ENCODE measurements around the gene PCDHGC4.

Gene PCDHGC4

GRCh38 chr5:141484641-141485311 is at the start of gene PCDHGC4:
TSS of gene PCDHGC4 (plus strand) at chr5:141485030. CDS start at chr5:141485174, 144 bp downstream.
- no peak for DNase-seq (ENCODE audit: low read depth in 2 of 2)

DNA sequence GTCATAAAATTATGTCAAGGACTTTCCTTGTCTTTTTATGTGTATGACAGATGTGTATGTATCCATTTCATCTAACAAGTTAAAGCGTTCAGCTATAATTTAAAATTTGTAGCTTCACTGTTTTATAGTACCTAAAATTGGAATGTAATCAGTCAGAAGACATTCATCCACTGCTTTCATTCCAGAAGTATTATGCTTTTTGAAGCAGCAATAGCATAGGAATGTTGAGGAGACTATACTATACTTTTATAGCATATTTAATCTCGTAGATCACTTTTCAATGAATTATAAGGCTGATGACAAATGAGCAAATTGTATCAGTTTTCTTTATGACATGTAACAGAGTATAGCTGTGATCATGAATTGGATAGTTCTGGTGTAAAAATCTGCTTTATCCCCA is 47.6 kb upstream of the PCDHGC4 start:
- DNase-seq (ENCODE audit: low read depth in 2 of 2) = no peak

DNA sequence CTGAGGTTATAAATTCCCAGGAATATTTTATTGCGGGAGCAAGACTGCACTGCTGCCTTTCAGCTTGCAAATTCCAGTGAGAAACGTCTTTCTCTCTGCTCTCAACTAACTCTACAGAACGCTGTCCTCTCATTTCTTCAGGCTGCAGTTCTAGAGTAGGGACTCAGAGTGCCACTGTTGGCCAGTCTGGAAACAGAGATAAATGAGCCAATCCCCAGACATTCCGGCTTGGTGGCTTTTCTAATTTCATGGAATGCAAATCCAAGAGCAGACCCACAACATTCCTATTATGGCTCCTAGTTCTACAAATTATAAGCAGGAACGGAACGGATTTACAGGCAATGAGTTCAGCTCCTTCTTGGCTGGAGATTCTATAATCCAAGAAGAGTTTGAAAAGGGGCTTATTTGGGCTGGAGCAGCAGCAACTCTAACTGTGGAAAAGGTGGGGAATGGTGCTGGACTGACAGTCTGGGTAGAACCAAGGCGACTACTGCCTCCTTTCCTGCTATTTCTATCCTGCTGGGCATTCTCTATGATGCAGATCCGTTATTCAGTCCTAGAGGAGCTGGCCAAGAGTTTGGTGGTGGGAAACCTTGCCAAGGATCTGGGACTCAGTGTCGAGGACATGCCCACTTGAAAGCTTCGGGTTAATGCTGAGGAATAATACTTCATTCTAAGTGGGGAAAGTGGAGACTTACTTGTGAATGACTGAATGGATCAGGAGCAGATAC is 45.3 kb upstream of the PCDHGC4 start:
- DNase-seq (ENCODE audit: low read depth in 2 of 2) = no peak

DNA sequence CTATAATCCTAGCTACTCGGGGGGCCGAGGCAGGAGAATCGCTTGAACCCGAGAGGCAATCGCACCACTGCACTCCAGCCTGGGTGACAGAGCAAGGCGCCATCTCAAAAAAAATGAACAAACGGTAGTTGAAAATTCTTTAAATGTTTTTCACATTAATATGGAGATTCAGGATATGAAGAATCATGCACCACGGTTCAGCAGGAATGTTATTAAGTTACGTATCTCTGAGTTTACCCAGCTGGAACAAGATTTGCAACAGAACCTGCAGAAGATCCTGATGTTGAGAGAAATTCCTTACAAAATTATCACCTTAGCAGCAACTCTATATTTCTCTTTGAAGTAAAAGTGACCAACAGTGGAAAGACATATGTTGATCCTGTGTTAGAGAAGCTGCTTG is 44.5 kb upstream of the PCDHGC4 start:
- no peak for DNase-seq (ENCODE audit: low read depth in 2 of 2)

DNA sequence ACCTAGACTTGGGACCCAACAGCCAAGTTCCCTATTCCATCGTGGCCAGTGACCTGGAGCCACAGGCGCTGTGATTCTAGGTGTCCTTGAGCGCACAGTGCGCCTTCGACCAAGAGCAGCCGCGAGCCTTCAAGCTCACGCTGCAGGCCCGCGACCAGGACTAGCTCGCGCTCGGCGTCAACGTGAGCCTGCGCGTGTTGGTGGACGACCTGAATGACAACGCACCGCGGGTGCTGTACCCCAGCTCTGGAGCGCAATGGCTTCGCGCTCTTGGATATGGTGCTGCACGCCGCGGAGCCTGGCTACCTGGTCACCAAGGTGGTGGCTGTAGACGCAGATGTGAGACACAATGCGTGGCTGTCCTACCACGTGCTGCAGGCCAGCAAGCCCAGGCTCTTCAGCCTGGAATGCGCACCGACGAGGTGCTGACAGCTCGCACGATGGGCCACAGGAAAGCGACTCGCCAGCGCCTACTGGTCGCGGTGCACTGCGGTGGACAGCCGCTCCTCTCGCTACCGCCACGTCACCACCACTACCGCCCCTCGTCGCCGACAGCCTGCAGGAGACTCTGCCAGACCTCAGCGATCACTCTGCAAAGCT is 43.2 kb upstream of the PCDHGC4 start:
- DNase-seq (ENCODE audit: low read depth in 2 of 2) = no peak

GRCh38 chr5:141465351-141465750 is 19.5 kb upstream of the PCDHGC4 start:
- DNase-seq (ENCODE audit: low read depth in 2 of 2) = no peak

DNA sequence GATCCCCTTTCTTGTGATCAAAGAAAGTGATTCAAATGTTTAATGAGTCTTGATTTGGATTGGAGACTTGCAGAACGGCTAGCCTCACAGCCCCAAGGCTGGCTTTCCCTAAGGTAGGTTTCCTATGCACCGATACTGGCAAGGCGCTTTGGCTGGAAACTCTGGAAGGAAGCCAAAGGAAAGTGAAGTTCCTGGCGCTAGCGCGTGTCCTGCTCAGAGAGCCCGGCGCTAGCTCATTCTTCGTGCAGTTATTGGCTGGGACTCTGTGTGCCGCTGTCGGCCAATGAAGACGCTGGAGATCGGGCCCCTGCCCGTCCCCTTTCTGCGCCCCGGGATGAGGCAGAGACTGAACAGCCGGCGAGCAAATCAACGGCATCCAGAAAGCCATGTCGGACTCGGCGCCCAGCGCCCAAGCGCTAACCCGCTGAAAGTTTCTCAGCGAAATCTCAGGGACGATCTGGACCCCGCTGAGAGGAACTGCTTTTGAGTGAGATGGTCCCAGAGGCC is 9.2 kb upstream of the PCDHGC4 start, which contains the start of gene PCDHGC3:
Gene PCDHGC3, plus strand, starts transcription at position 342 of the 507 bp plus-strand sequence. Its CDS starts 151 bp downstream, at position 493.
- DNase-seq (ENCODE audit: low read depth in 2 of 2) = peak; percentile 21 to 52

DNA sequence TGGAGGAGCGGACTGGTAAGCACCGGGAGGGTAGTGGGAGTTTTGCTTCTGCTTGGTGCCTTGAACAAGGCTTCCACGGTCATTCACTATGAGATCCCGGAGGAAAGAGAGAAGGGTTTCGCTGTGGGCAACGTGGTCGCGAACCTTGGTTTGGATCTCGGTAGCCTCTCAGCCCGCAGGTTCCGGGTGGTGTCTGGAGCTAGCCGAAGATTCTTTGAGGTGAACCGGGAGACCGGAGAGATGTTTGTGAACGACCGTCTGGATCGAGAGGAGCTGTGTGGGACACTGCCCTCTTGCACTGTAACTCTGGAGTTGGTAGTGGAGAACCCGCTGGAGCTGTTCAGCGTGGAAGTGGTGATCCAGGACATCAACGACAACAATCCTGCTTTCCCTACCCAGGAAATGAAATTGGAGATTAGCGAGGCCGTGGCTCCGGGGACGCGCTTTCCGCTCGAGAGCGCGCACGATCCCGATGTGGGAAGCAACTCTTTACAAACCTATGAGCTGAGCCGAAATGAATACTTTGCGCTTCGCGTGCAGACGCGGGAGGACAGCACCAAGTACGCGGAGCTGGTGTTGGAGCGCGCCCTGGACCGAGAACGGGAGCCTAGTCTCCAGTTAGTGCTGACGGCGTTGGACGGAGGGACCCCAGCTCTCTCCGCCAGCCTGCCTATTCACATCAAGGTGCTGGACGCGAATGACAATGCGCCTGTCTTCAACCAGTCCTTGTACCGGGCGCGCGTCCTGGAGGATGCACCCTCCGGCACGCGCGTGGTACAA is 8.5 kb upstream of the PCDHGC4 start:
- DNase-seq (ENCODE audit: low read depth in 2 of 2) = no peak

GRCh38 chr5:141477044-141477575 is 7.7 kb upstream of the PCDHGC4 start:
- no peak for DNase-seq (ENCODE audit: low read depth in 2 of 2)

- DNase-seq (ENCODE audit: low read depth in 2 of 2) = no peak
These were observed 7.0 kb upstream of the PCDHGC4 start for GRCh38 chr5:141477815-141478214.

- DNase-seq (ENCODE audit: low read depth in 2 of 2) = no peak
These were observed 6.4 kb upstream of the PCDHGC4 start for GRCh38 chr5:141478321-141478945.

DNA sequence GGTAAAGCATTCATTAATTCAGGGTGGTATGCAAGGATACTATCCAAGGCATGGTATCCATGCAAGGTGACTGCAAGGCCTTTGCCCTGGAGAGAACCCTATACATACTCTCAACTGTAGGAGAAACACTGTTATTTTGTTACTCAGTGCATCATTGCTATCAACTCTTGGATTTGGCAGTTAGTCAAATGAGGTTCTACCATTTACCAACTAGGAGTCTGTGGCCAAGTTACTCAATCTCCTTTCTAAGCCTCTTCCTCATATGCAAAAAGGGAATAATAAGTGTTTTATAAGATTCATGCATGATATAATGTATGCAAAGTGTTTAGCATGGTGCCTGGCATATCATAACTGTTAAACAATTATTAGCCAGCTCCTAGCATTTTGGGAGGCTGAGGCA is 5.1 kb upstream of the PCDHGC4 start:
- no peak for DNase-seq (ENCODE audit: low read depth in 2 of 2)

DNA sequence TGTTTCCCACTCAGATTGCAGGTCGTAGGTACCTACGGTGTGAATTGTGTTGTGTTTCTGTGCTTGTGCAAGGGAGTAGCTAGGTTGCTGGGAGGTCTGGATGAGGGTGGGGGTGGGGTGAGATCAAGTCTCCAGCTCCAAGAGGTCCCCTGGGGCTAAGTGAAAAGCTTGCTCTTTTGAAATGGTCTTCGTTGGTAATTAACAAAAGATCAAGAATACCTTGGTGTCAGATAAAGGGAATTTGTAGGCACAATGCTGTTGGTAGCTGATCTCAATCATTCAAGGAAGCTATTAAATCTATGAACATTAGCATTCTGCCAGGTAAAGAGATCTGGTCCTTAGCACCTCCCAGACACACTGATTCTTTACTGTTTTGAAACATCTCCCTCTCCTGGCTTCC is 928 bp upstream of the PCDHGC4 start:
- DNase-seq (ENCODE audit: low read depth in 2 of 2) = no peak

DNA sequence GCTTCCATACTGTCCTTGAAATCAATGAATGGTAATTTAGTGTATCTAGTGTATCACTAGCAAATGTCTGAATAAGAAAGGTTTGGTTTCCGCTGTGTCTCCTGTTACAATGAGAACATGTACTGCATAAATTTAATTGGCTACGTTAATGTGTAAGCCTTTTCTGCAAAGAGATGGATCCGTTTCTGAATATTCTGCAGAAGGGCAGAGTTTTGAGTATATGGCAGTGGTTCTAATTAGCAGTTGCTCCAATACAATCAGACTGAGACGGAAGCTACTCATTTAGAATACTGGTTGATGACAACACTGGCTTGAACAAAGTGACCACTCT is 555 bp upstream of the PCDHGC4 start:
- DNase-seq (ENCODE audit: low read depth in 2 of 2) = no peak

- no peak for DNase-seq (ENCODE audit: low read depth in 2 of 2)
These were observed 658 bp downstream of the PCDHGC4 start for GRCh38 chr5:141485321-141486055.

GRCh38 chr5:141486091-141486490 is 1.3 kb downstream of the PCDHGC4 start:
- no peak for DNase-seq (ENCODE audit: low read depth in 2 of 2)

DNA sequence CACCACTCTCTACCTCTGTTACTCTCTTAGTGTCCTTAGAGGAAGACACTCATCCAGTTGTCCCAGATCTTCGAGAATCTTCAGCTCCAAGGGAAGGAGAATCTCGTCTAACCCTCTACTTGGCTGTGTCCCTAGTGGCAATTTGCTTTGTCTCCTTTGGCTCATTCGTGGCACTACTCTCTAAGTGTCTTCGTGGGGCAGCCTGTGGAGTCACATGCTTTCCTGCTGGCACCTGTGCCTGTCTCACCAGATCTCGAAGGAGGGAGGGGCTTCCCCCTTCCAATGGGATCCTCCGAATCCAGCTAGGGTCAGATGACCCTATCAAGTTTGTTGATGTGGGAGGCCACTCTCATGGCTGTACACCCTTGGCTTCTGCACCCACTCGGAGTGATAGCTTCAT is 2.3 kb downstream of the PCDHGC4 start:
- no peak for DNase-seq (ENCODE audit: low read depth in 2 of 2)

DNA sequence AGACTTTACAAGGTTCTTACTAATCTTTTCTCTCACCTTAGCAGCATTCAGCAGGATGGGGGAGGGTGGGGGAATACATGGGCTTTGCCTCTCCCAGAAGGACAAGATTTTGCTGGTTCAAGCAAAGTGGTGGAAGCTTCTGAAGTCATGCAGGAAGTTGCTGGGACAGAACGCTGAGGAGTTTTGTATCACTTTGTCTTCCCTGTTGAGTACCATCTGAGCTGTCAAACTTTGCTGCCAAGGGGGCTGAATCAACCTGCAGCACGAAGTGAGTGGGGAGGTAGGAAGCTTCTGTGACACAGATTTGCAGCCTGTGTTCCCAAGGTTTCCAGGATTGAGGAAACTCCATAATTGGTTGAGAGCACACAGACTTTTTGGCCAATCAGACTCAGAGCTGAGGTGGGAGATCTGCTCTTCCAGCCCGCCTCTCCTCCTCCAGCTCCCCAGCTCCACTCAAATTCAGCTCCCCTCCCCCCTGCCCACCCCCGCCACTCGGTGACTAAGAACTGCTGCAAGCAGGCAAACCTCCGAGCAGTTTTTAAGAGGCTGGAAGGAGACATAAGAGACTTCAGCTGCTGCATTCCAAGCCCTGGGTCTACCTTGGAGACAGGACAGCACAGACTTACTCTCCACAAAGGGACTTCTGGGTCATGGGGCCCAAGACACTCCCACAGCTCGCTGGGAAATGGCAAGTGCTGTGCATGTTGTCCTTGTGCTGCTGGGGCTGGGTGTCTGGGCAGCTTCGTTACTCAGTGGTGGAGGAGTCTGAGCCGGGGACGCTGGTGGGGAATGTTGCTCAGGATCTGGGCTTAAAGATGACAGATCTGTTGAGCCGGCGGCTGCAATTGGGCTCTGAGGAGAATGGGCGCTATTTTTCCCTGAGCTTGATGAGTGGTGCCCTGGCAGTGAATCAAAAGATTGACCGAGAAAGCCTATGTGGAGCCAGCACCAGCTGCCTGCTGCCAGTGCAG is 4.0 kb downstream of the PCDHGC4 start, which contains the start of gene PCDHGC5:
Gene PCDHGC5, plus strand, starts transcription at position 491 of the 971 bp plus-strand sequence. Its CDS starts 160 bp downstream, at position 651.
- no peak for DNase-seq (ENCODE audit: low read depth in 2 of 2)

GRCh38 chr5:141489841-141490240 is 5.0 kb downstream of the PCDHGC4 start:
- DNase-seq (ENCODE audit: low read depth in 2 of 2) = no peak
